ENCODE data around the gene RPUSD1. TPM values are rescaled to one million over a fixed set of nuclear protein-coding genes. Genes with fewer than 3 reads are reported as not detected.

RPUSD1 gene
- total and polyA plus RNA-seq, 2 donors (not counting 3 experiments of a cell fraction or from before 2014, with no cell fraction given): 46.2 to 55.8 TPM

- H3K36me3 ChIP-seq (ENCODE audit: control insufficient read depth in 2 of 2, extremely low read depth in 1 of 2, insufficient read depth in 2 of 2, low read length in 2 of 2): no peaks in the 10 kb centered on the region
- no peaks in the 10 kb centered on the region for H3K4me1 ChIP-seq (ENCODE audit: control insufficient read depth, extremely low read depth, insufficient read depth, low read length)
- no peak overlapping the region for H3K4me2 ChIP-seq (ENCODE audit: insufficient read depth, low read length)
- H3K4me3 ChIP-seq (replicated peaks in 1 of 3; ENCODE audit: insufficient read depth in 1 of 3, low read depth in 1 of 3, low read length in 3 of 3): no peak overlapping the region
- TF ChIP-seq CTCF (IDR thresholded peaks at IDR 0.05; ENCODE audit: extremely low read depth in 1 of 2, insufficient read depth in 1 of 2, low read depth in 1 of 2, low read length in 2 of 2): no peak
- ChIA-PET POLR2A (no interaction called here), CTCF (no interaction called here)
- no peak for DNase-seq (ENCODE audit: low read depth, low spot score)
- H3K9ac ChIP-seq (replicated peaks; ENCODE audit: extremely low read depth, insufficient read depth, low read length): no peak overlapping the region
- intact Hi-C loops (cut with micrococcal nuclease) (no loop called here), dilution Hi-C loops (cut with MboI; ENCODE audit: extremely low pct_ligation_motif_present, low sequenced_read_pairs) (no loop called here)
- no peak for FAIRE-seq
- no peaks in the 10 kb centered on the region for H3K79me2 ChIP-seq (ENCODE audit: control insufficient read depth, insufficient read depth, low read length)
- no peak overlapping the region for H3K27ac ChIP-seq (ENCODE audit: insufficient read depth, low read depth, low read length)
- H3K27me3 ChIP-seq (ENCODE audit: control insufficient read depth in 2 of 2, insufficient read depth in 2 of 2, low read length in 2 of 2): no peaks in the 10 kb centered on the region
- no peaks in the 10 kb centered on the region for H4K20me1 ChIP-seq (replicated peaks; ENCODE audit: control insufficient read depth, extremely low read depth, insufficient read depth, low read length)
- no TSS peak for BruUV-seq (replicated peaks)
- H2AFZ ChIP-seq (ENCODE audit: low read depth, low read length): no peak overlapping the region
- no peaks in the 10 kb centered on the region for H3K9me1 ChIP-seq (replicated peaks; ENCODE audit: control insufficient read depth, extremely low read depth, insufficient read depth, low read length)
- H3K9me3 ChIP-seq (replicated peaks; ENCODE audit: control insufficient read depth, insufficient read depth, low read length): no peaks in the 10 kb centered on the region
These were observed 12.9 kb downstream of the RPUSD1 start for GRCh38 chr16:775236-775796.

GRCh38 chr16:774086-775001, 13.8 kb downstream of the RPUSD1 start:
- CTCF ChIA-PET: no interaction called here

More at GRCh38 chr16:774086-775001, 13.8 kb downstream of the RPUSD1 start:
- Histone ChIP-seq H3K36me3 (ENCODE audit: control insufficient read depth in 2 of 2, extremely low read depth in 1 of 2, insufficient read depth in 2 of 2, low read length in 2 of 2) (no peaks in the 10 kb centered on the region), H3K9ac (replicated peaks; ENCODE audit: extremely low read depth, insufficient read depth, low read length) (no peak overlapping the region), H3K4me3 (replicated peaks in 1 of 3; ENCODE audit: insufficient read depth in 1 of 3, low read depth in 1 of 3, low read length in 3 of 3) (no peak overlapping the region), H3K27ac (ENCODE audit: insufficient read depth, low read depth, low read length) (no peak overlapping the region), H3K9me3 (replicated peaks; ENCODE audit: control insufficient read depth, insufficient read depth, low read length) (no peaks in the 10 kb centered on the region), H3K4me1 (ENCODE audit: control insufficient read depth, extremely low read depth, insufficient read depth, low read length) (no peaks in the 10 kb centered on the region), H3K79me2 (ENCODE audit: control insufficient read depth, insufficient read depth, low read length) (no peaks in the 10 kb centered on the region), H3K27me3 (ENCODE audit: control insufficient read depth in 2 of 2, insufficient read depth in 2 of 2, low read length in 2 of 2) (no peaks in the 10 kb centered on the region), H2AFZ (ENCODE audit: low read depth, low read length) (no peak overlapping the region), H3K9me1 (replicated peaks; ENCODE audit: control insufficient read depth, extremely low read depth, insufficient read depth, low read length) (no peaks in the 10 kb centered on the region), H3K4me2 (ENCODE audit: insufficient read depth, low read length) (no peak overlapping the region), H4K20me1 (replicated peaks; ENCODE audit: control insufficient read depth, extremely low read depth, insufficient read depth, low read length) (no peaks in the 10 kb centered on the region)
- dilution Hi-C loops (cut with MboI; ENCODE audit: extremely low pct_ligation_motif_present, low sequenced_read_pairs): no loop called here
- intact Hi-C loops (cut with micrococcal nuclease): no loop called here
- FAIRE-seq (no peak), DNase-seq (ENCODE audit: low read depth, low spot score) (no peak)
- TF ChIP-seq JUN (IDR thresholded peaks at IDR 0.05; ENCODE audit: borderline replicate concordance, insufficient read depth, insufficient read length, low read depth) (no peak), MAX (IDR thresholded peaks at IDR 0.05; ENCODE audit: insufficient read depth, insufficient read length) (no peak), CTCF (IDR thresholded peaks at IDR 0.05; ENCODE audit: extremely low read depth in 1 of 2, insufficient read depth in 1 of 2, low read depth in 1 of 2, low read length in 2 of 2) (no peak), POLR2AphosphoS5 (IDR thresholded peaks at IDR 0.05; ENCODE audit: insufficient read depth, low read depth, low read length) (no peak), EZH2 (IDR thresholded peaks at IDR 0.05; ENCODE audit: borderline replicate concordance, low read depth, low read length, severe bottlenecking) (no peak), GATA2 (IDR thresholded peaks at IDR 0.05; ENCODE audit: insufficient read depth, insufficient read length, low read depth, low read length) (no peak), MYC (IDR thresholded peaks at IDR 0.05; ENCODE audit: low read depth, low read length) (no peak), POLR2A (IDR thresholded peaks at IDR 0.05; ENCODE audit: low read depth, low read length) (no peak), FOS (IDR thresholded peaks at IDR 0.05; ENCODE audit: borderline replicate concordance, insufficient read depth, low read length) (no peak)
- BruUV-seq (replicated peaks): no TSS peak
- POLR2A ChIA-PET: no interaction called here
